Fibroblast of peridontal ligament (primary cell): ENCODE results near the gene COPE.
"Not testable (repeated sequence)": the region's sequence is repeated elsewhere in the genome, so short reads cannot be mapped to it uniquely, and the experiment has no call there.

Experiments used
- DNase-seq: peaks from one replicate; pipeline ENCODE4 v3.0.0-alpha.2; 2010; ENCODE audit errors: extremely low read depth

Gene COPE

GRCh38 chr19:18940769-18941627, 21.8 kb upstream of the COPE start, which contains the start of gene HOMER3:
HOMER3 (minus strand) TSS chr19:18941217; CDS start chr19:18938982, 2,235 bp downstream.
- peak; percentile 39 for DNase-seq

DNA sequence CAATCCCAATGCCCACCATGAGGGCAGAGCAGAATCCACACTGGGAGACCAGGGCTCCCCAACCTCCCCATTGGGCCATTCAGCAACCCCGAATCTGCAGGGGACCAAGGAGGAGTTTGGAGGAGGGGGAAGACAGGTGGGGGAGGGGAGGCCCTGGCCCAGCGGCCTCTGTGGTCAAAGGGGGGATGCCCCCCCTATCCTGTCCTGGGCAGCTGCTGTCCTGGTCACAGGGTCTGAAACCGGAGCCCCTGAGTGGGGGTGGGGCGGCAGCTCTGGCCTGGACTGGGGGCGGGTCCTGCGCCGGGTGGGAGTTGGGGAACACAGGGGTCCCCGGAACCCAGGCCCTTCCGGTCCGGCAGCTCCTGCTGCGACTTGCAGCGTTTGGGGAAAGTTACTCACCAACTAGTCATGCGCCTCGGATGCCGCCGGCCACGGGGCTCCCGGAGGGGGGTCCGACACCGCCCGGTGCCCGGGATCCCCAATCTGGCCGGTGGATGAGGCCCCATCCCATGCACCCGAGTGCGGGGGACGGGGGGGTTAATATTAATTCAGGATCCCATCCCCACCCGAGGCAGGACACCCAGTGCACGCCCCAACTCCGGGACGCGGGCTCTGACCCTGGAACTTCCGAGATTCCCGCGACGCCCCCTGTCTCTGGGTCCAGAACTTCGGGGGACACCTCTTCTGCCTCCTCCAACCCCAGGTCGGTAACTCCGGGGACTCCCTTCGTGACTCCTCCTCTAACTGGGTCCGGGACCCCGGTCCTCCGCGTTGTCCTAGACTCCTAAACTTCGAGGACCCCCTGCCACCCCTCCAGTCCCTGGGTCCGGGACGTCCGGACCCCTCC, 21.0 kb upstream of the COPE start:
- peak; percentile 34 for DNase-seq

GRCh38 chr19:18939163-18939562, 20.0 kb upstream of the COPE start:
- DNase-seq: no peak

DNA sequence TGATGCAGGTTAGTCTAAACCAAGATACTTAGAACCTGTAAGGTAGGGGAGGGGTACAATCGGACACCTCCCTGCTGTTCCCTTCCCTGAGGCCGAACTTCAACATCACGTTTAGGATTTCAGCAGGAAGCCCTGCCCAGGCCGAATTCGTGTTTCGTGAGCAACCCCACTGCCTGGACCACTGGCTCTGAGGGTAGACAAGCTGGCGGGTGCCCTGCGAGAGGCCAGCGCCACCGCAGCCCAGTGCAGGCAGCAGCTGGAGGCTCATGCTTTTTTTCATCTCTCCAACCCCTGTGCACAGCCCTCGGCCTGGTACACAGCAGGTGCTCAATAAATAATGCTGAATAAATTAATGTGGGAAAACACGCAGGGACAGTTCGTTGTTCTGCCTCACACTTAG, 14.1 kb upstream of the COPE start:
- DNase-seq: no peak

DNA sequence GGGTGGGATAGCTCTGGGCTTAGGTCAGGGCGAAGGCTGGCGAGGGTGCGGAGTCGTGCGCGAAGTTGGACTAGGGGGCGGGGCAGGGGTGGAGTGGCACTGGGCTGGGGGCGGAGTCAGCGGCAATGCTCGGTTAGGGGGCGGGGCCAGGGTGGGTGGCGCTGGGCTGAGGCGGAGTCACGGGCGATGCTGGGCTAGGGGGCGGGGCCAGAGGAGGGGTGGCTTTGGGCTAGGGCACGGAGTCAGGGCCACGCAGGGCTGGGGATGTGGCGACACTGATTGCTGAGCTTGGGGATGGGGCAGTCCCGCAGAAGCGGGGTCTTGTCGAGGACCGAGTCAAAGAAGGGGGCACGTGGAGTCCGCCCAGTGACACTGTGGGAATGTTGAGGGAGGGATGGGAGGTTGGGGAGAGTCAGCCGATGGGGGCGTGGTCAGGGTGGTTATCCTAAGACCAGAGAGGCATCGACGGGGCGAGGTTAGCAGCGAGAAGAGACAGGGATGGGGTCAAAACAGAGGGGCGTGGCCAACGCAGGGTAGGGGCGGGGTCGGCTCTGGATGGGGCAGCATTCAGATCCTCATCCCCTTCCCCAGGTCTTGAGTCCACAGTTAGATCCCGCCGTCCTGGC, 13.1 kb upstream of the COPE start:
- no peak for DNase-seq

DNA sequence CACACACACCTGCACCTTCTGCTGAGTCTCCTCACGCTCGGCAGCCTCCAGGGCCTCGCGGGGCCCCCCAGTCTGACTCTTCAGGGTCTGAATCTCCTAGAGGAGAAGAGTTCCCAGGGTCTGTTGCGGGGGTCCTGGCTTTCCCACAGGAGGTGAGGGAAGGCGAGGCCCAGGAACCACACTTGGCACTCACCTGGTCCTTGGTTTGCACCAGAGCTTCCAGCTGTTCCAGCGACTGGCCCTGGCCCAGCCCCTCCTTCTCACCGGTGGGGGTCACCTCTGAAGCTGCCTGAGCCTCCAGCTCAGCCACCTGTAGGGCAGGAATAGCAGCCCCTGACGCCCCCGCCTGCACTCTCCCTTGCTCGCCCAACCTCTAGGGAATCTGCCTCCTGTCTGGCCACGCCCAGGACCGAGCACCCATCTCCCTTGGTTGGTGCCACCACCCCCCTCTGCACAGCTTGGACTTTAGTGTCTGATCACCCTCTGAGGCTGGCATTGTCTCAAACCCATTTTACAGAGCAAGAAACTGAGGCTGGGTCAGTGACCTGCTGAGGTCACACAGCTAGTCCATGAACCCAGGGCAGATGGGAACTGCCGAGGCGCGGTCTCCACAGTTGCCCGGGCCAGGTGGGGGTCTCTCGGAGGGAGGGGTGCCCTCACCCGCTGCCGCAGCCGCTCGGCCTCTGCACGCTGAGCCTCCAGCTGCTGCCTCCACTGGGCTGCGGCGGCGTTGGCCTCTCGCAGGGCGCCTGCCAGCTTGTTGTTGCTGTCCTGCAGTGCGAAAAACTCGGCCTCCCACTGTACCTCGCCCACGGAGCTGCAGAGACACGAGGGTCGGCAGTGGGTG, 12.4 kb upstream of the COPE start:
- DNase-seq: no peak

GRCh38 chr19:18929311-18929710, 10.1 kb upstream of the COPE start:
- no peak for DNase-seq

DNA sequence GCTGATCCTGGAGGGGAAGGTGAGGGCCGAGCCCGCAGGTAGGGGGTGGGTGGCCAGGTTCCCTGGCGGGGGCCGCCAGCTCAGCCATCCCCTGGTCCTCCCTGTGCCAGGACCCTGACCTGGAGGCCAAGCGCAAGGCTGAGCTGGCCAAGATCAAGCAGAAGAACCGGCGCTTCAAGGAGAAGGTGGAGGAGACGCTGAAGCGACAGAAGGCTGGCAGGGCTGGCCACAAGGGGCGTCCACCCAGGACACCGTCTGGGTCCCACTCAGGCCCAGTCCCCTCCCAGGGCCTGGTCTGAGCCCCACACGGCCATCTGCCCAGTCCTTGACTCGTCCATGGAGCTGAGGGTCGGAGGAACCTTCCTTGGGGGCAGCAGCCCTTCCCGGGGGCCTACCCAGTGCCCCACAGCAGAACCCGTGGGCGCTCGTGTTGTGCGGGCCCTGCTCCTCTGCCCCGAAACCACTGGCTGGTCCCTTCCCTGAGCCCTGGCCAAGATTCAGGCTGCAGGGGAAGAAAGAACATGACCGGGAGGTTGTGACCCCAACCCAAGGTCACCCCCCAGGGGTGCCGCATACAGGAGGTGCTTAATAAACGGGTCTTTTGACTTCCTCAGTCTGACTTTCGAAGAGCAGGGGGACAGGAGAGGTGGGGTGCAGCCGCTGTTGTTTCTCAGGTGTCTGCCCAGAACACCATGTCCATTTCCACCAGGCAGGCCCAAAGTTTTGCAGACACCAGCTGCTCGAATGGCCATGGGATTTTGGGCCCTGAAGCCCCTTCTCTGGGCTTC, 9.0 kb upstream of the COPE start:
- no peak for DNase-seq

- DNase-seq: no peak
Observed at GRCh38 chr19:18924684-18925213, 5.6 kb upstream of the COPE start.

GRCh38 chr19:18922228-18922985, 3.2 kb upstream of the COPE start:
- no peak for DNase-seq

DNA sequence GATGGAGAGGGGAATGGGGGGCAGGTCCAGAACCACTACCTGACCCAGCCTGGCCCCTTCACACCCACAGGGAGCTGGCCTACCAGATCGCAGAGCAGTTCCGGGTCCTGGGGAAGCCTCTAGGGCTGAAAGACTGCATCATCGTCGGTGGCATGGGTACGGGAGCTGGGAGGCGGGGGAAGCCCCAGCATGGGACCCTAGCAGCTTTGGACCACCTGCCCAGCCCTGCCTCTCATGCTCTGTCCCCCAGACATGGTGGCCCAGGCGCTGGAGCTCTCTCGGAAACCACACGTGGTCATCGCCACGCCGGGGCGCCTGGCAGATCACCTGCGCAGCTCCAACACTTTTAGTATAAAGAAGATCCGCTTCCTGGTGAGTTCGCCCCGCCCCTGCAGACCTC, 2.4 kb upstream of the COPE start:
- no peak for DNase-seq

DNA sequence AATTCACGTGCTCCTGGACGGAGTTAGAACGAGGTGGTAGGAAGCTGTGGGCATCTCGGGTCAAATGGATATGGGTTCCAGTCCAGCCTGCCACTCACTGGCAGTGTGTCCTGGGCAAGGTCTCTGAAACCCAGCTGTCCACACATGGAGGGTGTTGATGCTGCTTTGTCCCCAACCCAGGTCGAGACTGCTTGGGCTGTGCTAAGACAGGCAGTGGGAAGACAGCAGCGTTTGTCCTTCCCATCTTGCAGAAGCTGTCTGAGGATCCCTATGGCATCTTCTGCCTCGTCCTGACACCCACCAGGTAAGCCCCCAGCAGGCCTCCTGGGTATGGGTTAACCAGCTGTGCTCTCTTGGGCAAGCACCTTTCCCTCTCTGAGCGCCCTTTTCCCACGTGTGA, 1.2 kb upstream of the COPE start:
- no peak for DNase-seq

DNA sequence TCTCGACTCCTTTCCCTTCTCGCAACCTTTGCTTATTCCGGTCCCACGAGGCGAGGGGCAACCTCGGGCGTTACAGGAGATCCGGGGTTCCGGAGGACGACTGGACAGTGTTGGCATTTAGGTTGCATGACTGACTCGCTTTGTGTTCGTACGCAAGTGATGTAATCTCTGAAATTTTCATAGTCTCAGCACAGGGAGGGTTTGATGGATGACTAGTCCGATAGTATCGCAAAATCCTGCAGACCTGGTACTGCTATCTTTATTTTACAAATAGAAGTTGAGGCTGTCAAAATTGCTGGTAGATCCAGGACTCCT, 670 bp upstream of the COPE start:
- peak; percentile 20 for DNase-seq

DNA sequence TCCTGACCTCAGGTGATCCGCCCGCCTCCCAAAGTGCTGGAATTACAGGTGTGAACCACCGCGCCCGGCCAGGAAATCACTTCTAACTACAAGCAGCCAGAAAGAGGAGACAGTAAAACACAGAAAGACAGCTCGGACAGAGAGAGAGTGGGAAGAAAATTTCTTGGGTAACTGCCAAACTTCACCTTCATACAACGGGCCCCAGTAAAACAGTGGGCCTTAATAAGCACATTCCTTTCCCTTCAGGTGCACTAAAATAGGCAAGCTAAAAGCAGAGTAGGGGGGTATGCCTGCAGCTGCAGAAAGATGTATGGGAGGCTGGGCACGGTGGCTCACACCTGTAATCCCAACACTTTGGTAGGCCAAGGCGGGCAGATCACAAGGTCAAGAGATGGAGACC, 1.6 kb downstream of the COPE start:
- not testable (repeated sequence) for DNase-seq

- DNase-seq: peak; percentile 40
Observed at GRCh38 chr19:18915639-18916038, 3.5 kb downstream of the COPE start.

DNA sequence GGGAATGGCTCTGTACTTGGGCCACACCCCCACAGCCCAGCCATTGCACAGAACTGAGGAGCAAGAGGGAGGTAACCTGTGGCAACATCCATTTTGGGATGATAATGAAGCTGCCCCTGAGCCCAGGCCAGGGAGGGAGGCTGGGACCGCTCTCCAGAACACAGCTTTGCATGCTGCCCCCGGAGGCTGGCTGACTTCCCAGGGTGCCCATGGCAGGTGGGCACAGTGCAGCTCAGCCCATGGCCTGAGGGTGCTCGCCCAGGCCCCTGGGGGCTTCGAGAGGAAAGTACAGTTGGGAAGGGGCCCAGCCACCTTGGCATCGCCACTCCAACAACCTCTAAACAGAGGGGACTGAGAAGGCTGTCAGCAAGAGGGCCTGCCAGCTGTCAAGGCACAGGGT, 5.7 kb downstream of the COPE start:
- no peak for DNase-seq

- no peak for DNase-seq
Observed at GRCh38 chr19:18912933-18913332, 6.3 kb downstream of the COPE start.

DNA sequence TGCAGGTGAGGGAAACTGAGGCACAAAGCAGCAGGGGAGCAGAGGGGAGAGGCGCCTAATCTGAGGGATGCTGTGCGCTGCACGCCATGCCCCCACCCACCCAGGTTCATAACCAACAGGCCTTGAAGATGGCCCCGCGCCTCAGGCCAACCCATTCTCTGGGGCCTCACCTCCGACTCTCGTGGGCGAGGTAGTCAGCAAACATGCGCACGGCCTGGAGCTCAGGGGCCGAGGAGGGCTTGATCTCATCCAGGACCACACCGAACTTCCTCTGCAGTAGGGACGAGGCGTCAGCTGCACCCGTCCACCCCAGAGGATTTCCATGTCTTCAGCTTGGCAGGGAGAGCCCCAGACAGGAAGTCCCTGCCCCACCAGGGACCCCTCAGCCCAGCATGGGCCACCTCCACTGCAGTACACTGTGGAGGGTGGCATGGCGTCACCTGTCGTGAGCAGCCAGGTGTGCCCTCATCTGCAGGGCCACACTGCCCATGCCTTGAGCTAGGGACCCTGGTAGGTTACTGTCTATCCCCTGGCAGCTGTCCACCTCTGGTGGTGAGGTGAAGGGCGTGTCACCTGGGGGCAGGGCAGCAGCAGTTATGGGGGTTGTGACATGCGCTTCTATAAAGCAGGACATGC, 8.3 kb downstream of the COPE start:
- DNase-seq: no peak

DNA sequence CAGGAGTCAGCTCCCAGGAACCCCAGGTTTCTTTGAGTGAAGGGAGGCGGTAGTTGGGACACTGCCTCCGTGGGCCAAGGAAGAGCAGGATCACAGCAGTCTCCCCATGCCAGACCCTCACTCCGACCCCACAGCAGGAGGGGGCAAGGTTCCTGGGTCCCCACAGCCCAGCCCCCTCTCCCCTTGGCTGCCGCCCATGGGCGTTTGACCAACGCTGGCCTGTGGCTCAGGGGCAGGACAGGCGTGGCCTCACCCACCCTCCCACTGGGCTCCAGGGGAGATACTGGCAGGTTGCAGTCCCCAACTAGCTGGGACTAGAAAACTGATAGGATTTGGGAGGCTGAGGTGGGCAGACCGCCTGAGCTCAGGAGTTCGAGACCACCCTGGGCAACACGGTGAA, 9.2 kb downstream of the COPE start:
- DNase-seq: no peak
